ENCODE results near the gene TFDP2. TPM values are rescaled to one million over a fixed set of nuclear protein-coding genes. Genes with fewer than 3 reads are reported as not detected.

TFDP2 gene
- total and polyA plus RNA-seq, 10 of the 15 experiments (the other 5 are each of a cell fraction or from before 2014, with no cell fraction given) = 28.3 to 100 (median 49.7) TPM

DNA sequence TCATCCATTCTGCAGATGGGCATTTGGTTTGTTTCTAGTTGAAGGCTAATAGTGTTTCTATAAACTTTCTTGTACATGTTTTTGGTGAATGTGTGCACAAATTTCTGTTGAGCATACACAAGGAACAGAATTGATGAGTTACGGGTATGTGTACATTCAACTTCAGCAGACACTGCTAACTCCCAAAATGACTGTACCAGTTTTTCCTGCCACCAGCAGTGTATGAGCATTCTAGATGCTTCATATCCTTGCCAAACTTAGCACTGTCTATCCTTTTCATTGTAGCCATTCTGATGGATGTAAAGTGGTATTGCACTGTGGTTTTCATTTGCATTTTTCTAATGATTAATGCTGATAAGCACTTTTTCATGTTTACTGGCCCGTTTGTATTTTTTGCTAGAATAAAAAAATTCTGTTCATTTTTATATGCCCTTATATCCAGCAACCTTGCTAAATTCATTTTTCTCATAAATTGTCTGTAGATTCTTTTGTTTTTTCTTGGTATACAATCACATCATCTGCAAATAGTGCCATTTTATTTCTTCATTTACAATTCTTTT lies 162.7 kb downstream of the TFDP2 start:
- SMC1A ChIA-PET (ENCODE audit: uncharacterized antibody, unreplicated experiment) = no interaction called here
- no peaks in the 10 kb centered on the region for H3K27me3 ChIP-seq (replicated peaks in 1 of 2; ENCODE audit: control insufficient read depth in 2 of 2, insufficient read depth in 2 of 2, low read length in 1 of 2)
- ATAC-seq = no peak
- H3K4me3 ChIP-seq = no peak overlapping the region
- POLR2A ChIA-PET = interaction anchor here (0.6 kb wide), 1 partner anchor 35 kb away, joined by 3 read pairs; no protein-coding TSS in a partner anchor
- RAD21 ChIA-PET (ENCODE audit: unreplicated experiment) = no interaction called here
- intact Hi-C loops (cut with micrococcal nuclease; ENCODE audit: unreplicated experiment) (no loop called here), in situ Hi-C loops (cut with MboI) (no loop called here)
- H2AFZ ChIP-seq (ENCODE audit: control insufficient read depth, low read depth, low read length) = no peak overlapping the region
- no peaks in the 10 kb centered on the region for H3K79me2 ChIP-seq (ENCODE audit: control insufficient read depth, insufficient read depth, low read length)
- H3K27ac ChIP-seq (ENCODE audit: control insufficient read depth, insufficient read depth) = no peak overlapping the region
- no peak for DNase-seq (ENCODE audit: low read depth, low spot score)
- no peak for FAIRE-seq
- H3K4me1 ChIP-seq (ENCODE audit: control insufficient read depth, insufficient read depth, low read length) = no peaks in the 10 kb centered on the region
- CTCF ChIA-PET = no interaction called here
- peaks cover 0 to 5% of the 10 kb centered on the region in 2 experiments; a peak in 1 of 4 replicates for H3K36me3 ChIP-seq (ENCODE audit: control insufficient read depth in 2 of 2, insufficient read depth in 2 of 2, low read length in 1 of 2)
- H4K20me1 ChIP-seq (ENCODE audit: control insufficient read depth, insufficient read depth) = no peaks in the 10 kb centered on the region
- 43% methylated on average over 2 of the region's 2 CpGs for WGBS (ENCODE audit: insufficient coverage, insufficient replicate concordance, low lambda C conversion rate, missing lambda C conversion rate)
- no peaks in the 10 kb centered on the region for H3K9me3 ChIP-seq (replicated peaks; ENCODE audit: control insufficient read depth, insufficient read depth, low read length)
- TSS peak; percentile 35 for BruUV-seq (replicated peaks)
- TF ChIP-seq RUNX3 (IDR thresholded peaks at IDR 0.05; ENCODE audit: low read length) (no peak), ZNF207 (IDR thresholded peaks at IDR 0.05; ENCODE audit: borderline replicate concordance) (no peak), ETV6 (conservative IDR thresholded peaks at IDR 0.05 in 1 of 2, IDR thresholded peaks at IDR 0.05 in 1 of 2; ENCODE audit: borderline replicate concordance in 1 of 2, low read depth in 1 of 2) (no peak), SP1 (IDR thresholded peaks at IDR 0.05; ENCODE audit: low read depth, low read length) (no peak)
- TF ChIP-seq, protein P1, sequence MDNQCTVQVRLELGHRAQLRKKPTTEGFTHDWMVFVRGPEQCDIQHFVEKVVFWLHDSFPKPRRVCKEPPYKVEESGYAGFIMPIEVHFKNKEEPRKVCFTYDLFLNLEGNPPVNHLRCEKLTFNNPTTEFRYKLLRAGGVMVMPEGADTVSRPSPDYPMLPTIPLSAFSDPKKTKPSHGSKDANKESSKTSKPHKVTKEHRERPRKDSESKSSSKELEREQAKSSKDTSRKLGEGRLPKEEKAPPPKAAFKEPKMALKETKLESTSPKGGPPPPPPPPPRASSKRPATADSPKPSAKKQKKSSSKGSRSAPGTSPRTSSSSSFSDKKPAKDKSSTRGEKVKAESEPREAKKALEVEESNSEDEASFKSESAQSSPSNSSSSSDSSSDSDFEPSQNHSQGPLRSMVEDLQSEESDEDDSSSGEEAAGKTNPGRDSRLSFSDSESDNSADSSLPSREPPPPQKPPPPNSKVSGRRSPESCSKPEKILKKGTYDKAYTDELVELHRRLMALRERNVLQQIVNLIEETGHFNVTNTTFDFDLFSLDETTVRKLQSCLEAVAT (IDR thresholded peaks at IDR 0.05) = no peak
- TF ChIP-seq, protein P2, sequence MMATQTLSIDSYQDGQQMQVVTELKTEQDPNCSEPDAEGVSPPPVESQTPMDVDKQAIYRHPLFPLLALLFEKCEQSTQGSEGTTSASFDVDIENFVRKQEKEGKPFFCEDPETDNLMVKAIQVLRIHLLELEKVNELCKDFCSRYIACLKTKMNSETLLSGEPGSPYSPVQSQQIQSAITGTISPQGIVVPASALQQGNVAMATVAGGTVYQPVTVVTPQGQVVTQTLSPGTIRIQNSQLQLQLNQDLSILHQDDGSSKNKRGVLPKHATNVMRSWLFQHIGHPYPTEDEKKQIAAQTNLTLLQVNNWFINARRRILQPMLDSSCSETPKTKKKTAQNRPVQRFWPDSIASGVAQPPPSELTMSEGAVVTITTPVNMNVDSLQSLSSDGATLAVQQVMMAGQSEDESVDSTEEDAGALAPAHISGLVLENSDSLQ (IDR thresholded peaks at IDR 0.05) = no peak
- no peak overlapping the region for H3K4me2 ChIP-seq (ENCODE audit: control insufficient read depth, insufficient read depth)
- no peak overlapping the region for H3K9ac ChIP-seq (ENCODE audit: control insufficient read depth, insufficient read depth, low read length)
